Endometrial microvascular endothelial cells (primary cell): ENCODE results near the gene ARVCF. TPM values are rescaled to one million over a fixed set of nuclear protein-coding genes. Genes with fewer than 3 reads are reported as not detected.

Experiments used
- in situ Hi-C: cut with HindIII; loops from 2 replicates; pipeline ENCODE4 v1.10.0; 2017; ENCODE audit warnings: low sequenced_read_pairs, low pct_unique_long_range_greater_than_20kb; ENCODE audit errors: inconsistent ontology term
- total RNA-seq: library from RNA; depleted of rRNA; stranded (reverse); fragments of >200 nt; gene quantifications from one replicate; pipeline ENCODE4 v1.2.3, GENCODE V29; 2015; ENCODE audit errors: inconsistent ontology term

Gene ARVCF
- total RNA-seq, 1 donor from 2014 or later, result 60.4 TPM

DNA sequence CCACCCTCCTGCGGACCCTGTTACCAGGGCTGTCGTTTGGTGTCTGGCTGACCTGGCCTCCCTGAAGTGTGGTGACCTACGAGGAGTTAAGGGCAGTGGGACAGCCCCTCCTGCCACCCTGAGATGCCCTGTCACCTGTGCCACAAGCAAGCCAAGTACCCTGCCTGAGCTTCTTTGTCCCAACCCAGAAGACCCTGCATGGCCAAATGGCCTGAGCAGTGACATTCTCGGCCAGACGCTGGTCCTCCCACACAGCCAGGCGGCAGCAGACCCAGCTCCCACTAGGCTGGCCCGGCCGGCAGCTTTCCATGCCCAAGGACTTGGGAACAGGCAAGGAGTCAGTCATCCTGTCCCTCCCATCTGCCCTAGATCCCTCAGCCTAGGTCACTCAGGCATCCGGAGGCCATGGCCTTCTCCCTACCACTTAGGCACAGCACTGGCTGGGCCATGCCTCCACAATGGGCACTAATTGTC lies 7.6 kb downstream of the ARVCF start:
- in situ Hi-C loops, result no loop called here

DNA sequence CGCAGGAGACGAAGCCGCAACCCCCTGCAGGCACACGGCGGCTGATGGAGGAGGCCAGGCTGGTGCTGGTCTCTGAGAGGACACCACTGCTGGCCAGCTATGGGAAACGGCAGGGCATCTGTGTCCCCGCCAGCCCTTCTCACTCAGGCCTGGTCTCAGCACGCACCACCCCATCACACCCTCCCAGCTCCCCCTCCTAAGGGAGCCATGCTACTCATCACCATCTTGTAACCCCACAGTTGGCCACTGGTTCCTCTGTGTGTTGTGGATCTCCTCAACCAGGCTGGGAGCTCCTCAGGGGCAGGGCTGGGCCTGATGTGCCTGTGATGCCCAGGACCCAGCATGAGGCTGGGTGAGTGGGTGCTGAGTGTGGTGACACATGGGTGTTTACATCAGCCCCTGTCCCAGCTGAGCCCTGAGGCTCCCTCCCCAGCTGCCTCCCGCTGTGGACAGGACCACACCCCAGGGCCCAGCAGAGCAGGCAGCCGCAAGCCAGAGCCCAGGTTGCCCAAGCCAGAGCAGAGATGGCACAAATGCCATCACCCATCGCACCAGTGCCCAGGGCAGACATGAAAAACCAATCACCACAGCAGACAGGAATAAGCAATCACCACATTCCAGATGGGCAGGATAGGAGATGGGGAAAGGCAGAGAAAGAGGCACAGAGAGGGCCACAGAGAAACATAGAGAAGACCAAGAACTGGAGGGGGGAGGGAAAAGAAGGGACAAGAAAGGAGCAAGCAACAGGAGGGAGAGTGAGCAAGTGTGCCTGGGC lies 8.2 kb downstream of the ARVCF start:
- in situ Hi-C loops, result no loop called here

DNA sequence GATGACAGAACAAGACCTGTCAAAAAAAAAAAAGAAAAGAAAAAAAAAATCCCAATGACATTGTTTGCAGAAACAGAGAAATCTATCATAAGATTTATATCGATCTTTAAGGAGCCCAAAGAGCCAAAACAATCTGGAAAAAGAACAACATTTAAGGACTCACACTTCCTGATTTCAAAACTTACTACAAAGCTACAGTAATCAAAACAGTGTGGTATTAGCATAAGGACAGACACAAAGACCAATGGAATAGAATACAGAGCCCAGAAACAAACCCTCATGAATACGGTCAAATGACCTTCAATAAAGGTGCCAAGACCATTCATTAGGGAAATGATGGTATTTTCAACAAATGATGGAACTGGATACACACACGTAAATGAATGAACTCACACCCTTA lies 12.2 kb downstream of the ARVCF start:
- in situ Hi-C loops, result no loop called here

DNA sequence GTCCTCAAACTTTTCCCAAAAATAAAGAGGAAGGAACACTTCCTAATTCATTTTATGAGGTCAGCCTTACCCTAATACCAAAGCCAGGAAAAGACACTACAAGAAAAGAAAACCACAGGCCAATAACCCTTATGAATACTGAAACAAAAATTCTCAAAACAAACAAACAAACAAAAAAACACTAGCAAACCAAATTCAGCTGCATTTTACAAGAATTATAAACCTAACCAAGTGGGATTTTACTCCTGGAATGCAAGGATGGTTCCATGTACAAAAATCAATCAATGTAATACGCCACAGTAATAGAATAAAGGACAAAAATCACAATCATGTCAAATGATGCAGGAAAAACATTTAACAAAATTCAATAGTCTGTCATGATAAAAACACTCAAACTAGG lies 13.3 kb downstream of the ARVCF start:
- in situ Hi-C loops, result no loop called here

DNA sequence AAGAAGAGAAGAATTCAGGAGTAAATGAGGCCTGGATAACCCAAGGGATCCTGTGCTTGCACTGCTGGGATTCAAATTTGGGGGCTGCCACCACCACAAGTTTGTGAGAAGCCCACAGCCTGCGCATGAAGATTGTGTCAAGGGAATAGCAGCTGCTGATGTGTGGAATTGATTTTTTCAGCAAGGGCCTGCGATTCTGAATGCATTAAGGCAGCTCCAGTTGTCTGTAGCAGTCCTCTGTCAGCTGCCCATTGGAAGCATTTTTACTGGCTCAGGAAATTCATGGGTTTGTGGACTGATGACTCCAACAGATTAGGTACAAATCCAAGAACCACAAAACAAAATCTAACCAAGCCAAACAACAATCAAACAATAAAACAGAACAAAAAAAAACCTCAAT lies 14.0 kb downstream of the ARVCF start:
- in situ Hi-C loops, result no loop called here

DNA sequence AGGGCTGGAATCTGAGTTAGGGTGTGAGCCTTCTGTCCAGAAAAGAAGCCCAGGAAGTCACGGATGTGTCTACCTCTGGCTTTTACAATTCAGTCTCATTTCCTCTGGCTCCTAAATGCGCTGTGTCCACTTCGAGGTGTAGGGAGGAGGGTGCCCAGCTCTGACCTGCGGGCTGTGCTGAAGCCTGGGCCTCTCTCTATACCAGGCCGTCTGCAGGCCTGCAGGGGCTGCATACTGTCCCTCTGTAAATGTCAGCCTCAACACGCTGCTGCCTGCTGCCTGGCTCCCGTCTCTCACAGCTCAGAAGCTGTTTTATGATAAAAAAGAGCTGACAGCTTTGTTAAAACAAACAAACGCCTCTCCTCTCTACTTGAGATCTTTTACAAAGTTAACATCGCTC lies 14.5 kb downstream of the ARVCF start:
- in situ Hi-C loops, result no loop called here

DNA sequence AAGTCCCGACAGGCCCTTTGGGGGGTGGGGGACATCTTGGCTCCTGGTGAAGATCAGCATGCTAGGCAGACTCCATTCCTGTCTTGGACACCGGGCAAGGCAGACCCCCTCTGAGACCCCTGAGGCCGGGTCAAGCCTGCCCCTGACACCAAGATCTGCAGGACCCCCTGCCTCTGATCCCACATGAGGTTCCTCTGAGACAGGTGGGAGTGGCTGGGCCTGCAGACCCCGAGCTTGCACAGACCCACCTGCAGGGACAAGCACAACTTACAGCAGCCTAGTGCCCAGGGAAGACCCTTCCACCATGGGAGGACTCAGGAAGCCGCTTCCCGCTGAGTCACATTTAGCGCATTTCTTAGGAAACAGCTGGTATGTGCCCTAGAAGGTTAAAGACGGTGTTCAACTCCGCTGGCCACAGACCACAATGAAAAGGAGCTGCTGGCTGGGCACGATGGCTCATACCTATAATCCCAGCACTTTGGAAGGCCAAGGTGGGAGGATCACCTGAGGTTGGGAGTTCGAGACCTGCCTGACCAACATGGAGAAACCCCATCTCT lies 15.5 kb downstream of the ARVCF start:
- in situ Hi-C loops, result no loop called here

DNA sequence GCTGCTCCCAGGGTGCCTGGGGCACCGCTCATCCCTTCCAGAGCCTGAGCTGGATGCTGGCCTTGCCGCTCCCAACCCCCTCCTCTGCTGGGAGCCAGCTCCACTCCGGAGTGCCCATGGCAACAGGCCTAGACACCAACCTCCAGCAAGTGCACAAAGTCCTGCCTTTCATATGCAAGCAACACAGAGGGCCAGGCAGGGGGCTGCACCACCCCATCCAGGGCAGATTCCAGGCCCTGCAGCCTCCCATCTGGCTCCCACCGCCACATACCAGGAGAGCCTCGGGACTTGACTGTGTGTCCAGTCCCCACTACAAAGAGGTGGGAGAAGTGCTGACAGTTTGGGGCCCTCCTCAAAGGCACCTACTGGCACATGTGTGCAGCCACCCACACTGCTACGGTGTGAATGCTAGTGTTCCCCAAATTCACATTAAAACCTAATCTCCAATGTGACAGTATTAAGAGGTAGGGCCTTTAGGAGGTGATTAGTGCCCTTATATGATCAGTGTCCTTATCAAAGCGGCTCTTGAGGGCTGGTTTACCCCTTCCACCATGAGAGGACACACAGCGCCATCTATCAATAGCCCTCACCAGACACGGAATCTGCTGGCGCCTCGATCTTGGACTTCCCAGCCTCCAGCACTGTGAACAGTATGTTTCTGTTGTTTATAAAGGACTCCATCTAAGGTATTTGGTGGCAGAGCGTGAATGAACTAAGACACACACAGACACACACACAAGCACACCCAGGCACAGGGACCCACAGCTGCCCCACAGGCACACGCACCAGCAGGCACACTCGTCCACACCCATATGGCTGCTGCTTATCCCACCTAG lies 16.2 kb downstream of the ARVCF start:
- in situ Hi-C loops, result no loop called here

DNA sequence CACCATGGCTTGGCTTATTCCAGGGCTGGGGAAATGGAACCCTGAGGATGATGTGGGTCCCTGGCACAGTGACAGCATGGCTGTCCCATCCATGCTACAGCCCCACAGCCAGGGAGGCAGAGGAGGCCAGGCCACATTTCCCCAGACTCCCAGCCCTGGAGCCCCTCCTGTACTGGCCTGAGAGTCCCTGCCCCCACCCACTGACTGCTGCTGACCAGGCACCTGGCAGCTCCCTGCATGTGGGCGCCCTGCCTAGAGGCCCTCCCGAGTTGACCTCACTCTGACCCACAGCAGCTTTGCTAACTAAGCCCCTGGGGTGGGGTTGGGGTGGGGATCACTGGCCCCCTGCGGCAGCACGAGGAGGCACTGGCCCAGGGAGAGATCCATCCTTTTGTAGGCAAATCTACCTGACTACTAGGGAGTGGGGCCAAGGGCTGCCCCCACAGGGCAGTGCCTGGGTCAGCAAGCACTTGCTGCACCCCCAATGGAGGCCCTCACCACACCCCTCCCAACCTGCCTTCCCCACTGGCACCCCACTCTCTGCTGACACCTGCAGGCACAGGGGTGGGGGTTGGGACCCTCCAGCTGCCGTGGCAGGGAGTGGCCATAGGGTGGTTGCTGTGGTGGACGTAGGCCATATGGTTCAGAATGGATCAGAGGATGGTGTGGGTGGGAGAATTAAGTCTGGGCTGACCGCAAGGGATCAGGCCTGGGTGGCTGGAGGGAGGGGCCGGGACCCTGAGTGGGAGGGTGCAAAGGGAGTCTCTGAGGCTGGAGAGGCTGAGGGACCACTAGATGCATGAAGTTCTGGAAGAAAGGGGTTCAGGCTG lies 17.4 kb downstream of the ARVCF start:
- in situ Hi-C loops, result no loop called here

DNA sequence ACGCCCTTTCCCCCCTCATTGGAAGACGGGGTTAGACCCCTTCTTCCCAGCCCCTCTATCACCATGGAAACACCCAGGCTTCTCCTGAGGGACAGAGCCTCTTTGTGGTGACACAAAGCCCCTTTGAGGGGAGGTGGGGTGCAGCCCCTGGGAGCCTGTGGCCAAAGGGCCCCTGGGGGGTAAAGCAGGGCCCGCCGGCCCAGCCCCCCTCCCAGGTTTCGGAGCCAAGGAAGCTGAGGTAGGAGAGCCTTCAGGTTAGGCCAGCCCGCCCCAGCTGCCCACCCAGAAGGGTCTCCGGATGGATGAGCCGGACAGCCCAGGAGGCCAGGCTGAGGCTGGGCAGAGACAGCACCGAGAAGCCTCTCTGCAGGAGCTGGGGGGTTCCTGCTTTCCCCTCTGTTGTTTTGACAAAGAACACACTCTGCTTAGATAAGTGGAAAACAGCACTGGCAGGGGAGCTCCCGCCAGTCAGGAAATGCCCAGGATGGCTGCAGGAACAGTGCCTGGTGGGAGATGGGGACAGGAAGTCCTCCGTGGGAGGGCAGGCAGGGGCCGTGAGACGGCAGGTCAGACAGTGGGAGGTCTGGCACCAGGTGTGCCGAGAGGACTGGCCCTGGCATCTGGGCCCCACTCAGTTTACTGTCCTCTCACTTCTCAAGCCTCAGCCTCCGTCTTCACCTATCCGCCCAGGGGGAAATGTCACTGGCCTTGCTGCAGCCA lies 18.2 kb downstream of the ARVCF start:
- in situ Hi-C loops, result no loop called here

DNA sequence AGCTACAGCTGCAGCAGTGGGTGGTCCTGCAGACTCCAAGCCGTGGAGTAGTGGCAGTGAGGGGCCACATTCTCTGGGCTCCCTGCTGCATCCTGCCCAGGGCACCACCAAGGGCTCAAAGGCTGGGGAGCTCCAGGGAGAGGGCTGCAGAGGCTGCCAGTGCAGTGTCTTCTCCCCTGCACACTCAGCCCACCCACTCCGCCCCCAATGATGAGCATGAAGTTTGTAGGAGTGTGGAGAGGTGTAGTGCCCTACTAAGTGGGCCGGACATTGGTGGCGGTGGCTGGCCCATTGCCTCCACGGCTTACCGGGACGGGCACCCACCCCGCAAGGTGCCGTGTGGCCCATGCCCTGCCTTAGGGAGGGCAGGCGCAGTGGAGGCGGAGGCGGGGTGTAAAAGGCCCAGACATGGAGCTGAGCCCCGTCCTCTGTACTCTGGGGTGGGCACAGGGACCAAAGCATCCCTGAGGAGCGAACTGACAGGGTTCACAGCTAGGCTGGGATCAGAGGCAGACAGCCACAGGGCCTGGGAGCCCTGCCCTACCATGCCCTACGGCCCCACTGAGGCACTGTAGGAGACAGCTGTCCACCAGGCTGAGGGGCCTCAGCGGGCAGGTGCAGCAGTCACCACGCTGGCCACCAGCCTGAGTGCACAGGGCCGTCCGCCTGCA lies 18.9 kb downstream of the ARVCF start:
- in situ Hi-C loops, result no loop called here

DNA sequence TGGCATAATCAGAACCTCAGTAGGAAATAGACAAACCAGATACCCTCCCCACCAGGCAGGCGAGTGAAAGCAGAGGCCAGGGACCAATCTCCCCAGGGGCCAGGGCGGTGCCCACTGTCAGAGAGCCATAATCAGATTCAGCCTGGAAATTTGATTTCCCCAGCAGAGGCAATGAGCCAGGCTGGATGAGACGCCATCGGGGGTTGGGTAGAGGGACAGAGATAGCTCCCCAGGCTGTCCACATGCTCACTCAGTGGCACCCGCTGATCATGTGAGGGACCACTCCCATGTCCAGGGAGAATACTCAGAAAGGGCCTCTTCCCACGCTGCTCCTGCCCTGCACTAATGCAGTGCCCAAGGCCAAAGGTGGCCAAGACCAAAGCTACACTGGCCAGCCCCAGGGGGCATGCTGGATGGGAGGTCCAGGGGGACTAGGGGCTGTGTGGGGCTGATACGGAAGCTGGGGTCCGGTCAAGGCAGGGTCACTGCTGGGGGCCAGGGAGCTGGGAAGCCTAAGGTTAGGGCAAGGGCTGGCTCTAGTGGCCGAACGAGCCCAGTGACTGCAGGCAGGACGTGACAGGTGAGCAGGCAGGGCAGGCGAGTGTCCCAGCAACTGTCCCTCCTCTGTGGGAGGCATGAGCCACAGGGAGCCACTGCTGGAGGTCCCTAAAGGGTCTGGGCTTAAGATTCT lies 19.8 kb downstream of the ARVCF start:
- in situ Hi-C loops, result no loop called here

DNA sequence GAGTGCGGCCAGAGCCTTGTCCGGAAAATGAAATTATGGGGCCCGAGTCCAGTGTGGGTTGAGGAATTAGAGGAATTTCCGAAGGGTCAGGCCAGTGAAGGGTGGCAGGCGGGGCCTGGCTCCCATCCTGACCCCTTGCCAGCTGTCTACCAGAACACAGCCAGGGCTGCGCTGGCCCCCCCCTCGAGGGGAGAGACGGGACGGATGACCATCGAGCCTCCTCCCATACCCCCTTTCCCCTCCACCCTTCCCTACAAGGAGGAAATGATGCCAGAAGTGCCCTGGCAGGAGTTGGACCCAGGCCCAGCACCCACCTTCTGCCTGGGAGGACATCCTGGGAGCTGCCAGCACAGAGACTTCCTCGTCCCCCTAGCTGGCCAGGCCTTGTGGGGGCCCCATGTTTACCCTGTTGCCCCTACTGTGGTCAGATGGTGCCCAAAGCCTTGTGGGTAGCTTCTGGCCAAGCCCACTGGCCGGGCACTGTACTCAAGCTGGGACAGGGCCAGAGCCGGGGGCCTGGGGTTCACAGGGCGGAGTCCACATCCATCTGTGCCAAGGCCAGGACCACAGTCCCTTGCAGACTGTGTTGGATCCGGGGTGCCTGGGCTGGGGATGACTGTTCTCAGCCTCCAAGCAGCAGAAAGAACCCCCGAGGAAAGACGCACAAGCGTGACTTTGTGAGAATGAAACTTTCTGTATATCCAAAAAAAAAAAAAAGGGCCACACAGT lies 20.8 kb downstream of the ARVCF start:
- in situ Hi-C loops, result no loop called here

DNA sequence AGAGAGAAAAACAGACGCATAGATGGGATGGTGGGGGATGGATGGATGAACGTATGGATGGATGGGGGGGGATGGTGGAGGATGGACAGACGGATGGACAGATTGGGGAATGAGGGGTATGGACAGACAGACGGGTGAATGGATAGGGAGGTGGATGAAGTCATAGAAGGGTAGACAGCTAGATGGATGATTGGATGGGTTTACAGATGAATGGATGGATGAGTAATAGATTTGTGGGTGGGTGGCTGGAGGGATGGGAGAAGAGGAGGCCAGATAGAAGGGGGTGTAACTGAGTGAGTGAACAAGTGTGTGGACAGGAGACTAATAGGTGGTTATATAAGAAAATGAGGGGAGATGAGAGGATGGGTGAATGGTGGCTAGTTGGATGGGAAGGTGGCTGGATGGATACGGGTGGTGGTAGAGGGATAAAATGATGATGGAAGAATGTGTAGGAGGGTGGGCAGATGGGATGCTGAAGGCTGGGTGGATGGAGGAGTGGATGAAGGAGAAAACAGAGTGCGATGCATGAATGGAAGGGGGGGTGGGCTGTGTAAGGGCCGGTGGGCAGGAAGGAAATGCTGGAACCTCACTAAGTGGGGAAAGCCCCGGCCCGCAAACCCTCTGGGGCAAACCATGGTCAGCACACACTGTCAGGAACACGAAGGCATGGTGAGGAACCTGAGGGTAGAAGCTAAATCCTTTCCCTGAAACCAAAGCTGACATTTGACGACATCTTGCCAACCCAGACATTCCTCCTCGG lies 21.6 kb downstream of the ARVCF start:
- in situ Hi-C loops, result no loop called here

DNA sequence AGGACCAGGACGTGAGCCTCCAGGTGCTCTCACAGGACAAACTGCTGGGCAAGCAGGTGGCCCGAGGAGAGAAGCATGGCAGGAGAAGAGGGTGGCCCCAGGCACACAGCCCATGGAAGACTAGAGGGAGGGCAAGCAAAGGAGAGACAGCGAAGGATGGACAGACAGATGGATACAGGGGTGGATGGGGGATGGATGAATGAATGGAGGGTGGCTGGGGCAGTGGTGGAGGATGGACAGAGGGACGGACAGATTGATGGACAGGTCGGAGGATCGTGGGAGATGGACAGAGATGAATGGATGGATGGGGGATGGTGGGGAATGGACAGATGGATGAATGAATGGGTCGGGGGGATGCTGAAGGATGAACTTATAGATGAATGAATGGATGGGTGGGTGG lies 22.7 kb downstream of the ARVCF start:
- in situ Hi-C loops, result no loop called here

DNA sequence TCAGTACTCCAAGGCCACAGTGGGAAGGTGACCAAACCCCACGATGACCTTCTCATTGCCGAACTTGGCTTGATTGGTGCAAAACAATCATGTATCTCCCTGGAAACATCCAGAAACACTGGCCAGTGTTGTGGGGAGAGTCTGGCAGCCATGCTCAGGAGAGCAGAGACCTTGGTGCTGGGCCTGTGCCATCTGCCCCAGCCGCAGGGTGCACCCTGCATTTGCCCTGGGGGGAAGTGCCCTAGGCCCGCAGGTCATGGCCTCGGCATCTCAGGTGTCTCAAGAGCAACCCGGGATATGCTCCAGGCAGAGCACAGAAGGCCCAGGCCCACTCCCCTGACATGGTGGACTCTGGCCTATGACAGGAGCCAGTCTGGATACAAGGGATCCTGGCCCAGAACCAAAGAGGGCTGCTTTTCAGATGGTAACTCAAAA lies 23.7 kb downstream of the ARVCF start:
- in situ Hi-C loops, result no loop called here
